ENCODE results near the gene PAPOLB.

The PAPOLB gene

DNA sequence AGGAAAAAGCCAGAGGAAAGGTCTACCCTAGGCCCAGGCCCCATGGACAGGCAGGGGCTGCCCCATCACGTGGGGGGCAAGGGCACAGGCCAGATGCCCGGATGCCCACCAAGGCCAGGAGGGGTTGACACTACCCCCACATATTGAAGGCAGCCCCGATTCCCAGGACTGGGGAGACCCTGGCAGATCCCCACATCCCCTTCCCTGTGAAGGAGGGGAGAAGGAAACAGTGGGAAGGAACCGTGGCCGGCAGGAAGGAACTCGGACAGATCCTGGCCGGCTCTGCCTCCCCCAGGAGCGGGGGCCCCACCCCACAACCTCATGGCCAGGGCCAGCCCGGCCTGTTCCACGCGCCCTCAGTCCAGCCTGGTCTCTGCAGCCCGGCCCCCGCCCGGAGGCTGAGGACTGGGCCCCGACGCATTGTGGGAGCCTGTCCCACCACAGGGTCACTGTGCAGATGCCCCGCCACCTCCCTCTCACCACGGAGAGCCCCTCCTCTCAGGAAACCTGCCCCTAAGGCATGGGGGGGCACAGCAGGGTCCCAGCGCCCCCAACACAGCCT lies 41.3 kb downstream of the PAPOLB start:
- DNase-seq: no peak

DNA sequence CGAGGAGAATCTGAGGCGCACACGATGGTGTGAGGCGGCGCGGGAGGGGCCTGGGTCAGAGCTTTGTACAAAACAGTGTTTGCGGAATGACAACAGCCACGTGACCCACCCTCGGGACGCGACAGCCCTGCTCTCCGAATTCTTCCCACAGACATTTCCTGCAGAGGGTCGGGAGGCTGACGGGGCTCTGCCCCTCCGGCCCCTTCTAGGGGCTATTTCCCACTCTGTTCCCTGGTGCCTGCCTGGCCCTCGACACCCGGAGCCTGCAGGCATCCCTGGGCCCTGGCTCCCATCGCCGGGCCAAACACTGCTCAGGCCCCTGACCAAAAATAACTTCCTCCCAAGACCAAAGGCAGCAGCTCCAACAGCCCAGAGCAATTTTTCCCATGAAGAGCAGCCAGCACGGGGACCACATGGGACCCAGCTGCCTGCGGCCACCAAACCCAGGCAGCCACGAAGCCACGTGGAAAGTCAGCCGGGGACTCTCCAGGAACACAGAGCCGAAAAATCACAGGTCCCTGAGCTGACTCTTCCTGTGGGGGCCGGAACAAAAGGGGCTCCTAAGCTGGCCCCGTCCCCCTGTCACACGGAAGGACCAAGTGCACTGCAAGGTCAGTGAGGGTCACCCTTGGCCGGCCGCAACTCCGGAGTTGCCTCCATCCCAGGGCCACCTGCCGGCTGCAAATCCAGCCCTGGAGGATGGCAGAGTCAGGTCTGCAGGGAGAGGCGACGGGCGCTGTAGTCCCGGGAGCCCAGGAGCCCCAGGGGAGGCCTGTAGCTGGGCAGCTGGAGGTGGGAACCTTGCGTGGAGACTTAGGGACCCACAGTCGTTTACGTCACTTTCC lies 42.0 kb downstream of the PAPOLB start:
- DNase-seq: no peak

- no peak for DNase-seq
Observed at GRCh38 chr7:4818000-4818794, 43.6 kb downstream of the PAPOLB start.

DNA sequence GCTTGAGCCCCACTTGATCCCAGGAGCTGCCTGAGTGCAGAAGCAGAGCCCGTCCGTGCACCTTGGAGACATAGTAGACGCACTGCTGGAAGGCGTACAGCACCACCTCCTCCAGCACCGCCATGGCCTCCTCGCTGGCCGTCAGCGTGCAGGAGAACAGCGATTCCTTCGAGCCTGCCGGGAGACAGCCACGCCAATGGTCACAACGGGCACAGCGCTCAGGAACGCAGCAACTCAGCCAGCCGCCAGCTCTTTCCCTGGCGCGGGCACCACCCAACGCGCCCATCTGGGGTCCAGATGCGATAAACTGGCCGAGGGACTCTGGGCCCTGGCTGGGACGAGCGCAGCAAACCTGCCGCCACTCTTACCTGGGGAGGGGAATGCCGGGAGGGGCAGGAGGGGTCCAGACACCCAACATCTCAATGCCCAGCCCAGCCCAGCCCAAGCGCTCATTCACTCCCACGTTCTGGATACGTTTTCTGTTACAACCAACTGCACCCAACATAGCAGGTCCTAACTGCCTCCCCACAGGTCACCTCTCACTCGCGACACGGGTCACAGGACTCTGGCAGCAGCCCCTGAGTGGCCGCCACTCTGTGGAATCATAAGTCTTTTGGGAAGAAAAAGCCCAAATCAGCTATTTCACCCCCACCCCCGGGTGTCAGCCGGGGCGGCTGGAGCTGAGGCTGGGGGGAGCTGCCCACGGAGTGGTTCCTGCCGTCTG lies 44.5 kb downstream of the PAPOLB start:
- DNase-seq: no peak

- DNase-seq: no peak
Observed at GRCh38 chr7:4816419-4817080, 45.3 kb downstream of the PAPOLB start.

DNA sequence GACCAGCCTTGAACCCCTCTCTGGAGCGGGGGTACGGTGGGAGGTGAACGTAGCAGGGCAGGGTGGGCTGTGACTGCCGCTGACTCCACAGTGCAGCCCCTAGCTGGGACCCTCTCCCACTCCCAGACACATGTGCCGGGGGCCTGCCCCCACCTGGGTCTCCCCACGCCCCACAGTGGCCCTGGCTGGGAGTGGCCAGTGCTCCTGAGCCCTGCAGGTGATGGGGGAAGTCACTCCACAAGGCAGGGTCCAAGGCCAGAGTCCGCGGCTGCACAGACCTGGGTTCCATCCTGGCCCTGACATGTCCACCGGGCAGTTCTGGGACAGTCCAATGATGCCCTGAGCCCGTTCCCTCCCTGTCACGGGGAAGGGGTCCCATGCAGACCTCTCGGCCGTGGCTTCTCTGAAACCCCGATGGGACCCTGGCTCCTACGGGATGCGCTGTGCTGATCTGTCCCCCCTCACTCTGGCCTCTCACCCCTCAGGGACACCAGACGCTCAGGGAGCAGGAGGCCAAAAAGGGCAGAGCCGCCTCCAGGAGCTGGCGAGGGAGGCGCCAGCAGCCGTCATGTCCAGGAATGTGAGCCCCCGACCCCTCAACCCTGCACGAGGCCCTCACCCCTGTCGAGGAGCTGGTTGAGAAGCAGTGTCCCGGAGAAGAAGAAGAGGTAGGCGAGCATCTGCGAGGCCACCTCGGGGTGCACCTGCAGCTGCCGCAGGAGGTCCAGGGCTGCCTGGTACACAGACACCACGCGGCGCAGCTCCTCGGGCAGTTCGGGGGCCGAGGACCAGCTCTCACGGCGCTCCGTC lies 46.0 kb downstream of the PAPOLB start:
- DNase-seq: no peak

DNA sequence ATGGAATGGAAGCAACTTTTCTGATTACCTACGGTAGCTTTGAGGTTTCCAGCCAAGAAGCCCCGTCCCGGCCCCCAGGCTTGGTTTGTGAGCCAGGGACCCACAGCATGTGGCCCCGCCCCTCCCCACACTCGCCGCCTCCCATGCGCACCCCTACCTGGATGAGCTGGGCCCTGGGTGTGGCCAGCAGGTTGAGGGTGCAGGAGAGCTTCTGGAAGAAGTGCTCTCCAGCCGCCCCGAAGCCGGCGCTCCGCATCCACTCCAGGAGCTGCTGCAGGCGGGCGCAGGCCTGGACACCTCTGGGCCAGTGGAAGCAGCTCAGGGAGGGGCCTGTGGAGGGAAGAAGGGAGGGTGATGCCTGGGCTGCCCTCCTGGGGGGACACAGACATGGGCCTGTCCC lies 46.7 kb downstream of the PAPOLB start:
- no peak for DNase-seq

- no peak for DNase-seq
Observed at GRCh38 chr7:4814433-4814832, 47.4 kb downstream of the PAPOLB start.

- no peak for DNase-seq
Observed at GRCh38 chr7:4809666-4810065, 52.2 kb downstream of the PAPOLB start.

GRCh38 chr7:4809091-4809591 lies 52.7 kb downstream of the PAPOLB start:
- no peak for DNase-seq

DNA sequence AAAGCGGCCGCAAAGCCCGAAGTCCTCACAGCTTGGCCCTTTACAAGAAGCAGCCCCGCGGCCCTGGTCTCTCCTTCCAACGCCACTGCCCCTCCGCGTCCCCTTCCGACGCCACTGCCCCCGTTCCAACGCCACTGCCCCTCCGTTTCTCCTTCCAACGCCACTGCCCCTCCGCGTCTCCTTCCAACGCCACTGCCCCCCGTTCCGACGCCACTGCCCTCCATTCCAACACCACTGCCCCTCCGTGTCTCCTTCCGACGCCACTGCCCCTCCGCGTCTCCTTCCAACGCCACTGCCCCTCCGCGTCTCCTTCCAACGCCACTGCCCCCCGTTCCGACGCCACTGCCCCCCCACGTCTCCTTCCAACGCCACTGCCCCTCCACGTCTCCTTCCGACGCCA lies 53.3 kb downstream of the PAPOLB start:
- DNase-seq: no peak

- no peak for DNase-seq
Observed at GRCh38 chr7:4808026-4808425, 53.8 kb downstream of the PAPOLB start.
